Gastrocnemius medialis (tissue), 4 donors: ENCODE data around the gene GPR146. TPM values are rescaled to one million over a fixed set of nuclear protein-coding genes. Genes with fewer than 3 reads are reported as not detected.

Experiments used
- ATAC-seq, 2 donors: fragments of 150-250 bp; one replicate each; pipeline ENCODE4 v1.9.1; 2016
- DNase-seq, 2 donors: peaks; one replicate each; pipeline ENCODE4 v3.0.0-alpha.2; 2019
- H3K27ac ChIP-seq, 4 donors: fragments of 200-600 bp; sonication (generic); 1 replicate in 1 of 4; 2 replicates in 3 of 4; pipeline ENCODE4 v1.5.1; 2016 to 2018; ENCODE audit warnings: mild to moderate bottlenecking in 2 of 4, moderate library complexity in 1 of 4
- H3K27me3 ChIP-seq, 3 donors: fragments of 200-600 bp; sonication (generic) in 2 of 3; 1 replicate in 1 of 3; 2 replicates in 2 of 3; pipeline versions ENCODE4 v1.5.1 to v1.6.0; 2016 to 2019; ENCODE audit warnings: mild to moderate bottlenecking in 1 of 3, moderate library complexity in 1 of 3
- H3K36me3 ChIP-seq, 2 donors: fragments of 200-600 bp; sonication (generic) in 1 of 2; one replicate each; pipeline ENCODE4 v1.5.1; 2017 to 2018
- H3K4me1 ChIP-seq, 2 donors: fragments of 200-600 bp; sonication (generic) in 1 of 2; one replicate each; pipeline ENCODE4 v1.5.1; 2016 to 2017; ENCODE audit warnings: mild to moderate bottlenecking in 2 of 2
- H3K4me3 ChIP-seq, 4 donors: fragments of 200-600 bp; sonication (generic) in 3 of 4; 1 replicate in 1 of 4; 2 replicates in 3 of 4; pipeline ENCODE4 v1.5.1; 2016 to 2019; ENCODE audit warnings: mild to moderate bottlenecking in 2 of 4
- H3K9me3 ChIP-seq, 3 donors: fragments of 200-600 bp; sonication (generic) in 2 of 3; 1 replicate in 1 of 3; 2 replicates in 2 of 3; pipeline ENCODE4 v1.5.1; 2016 to 2019
- CTCF ChIP-seq, 5 experiments: fragments of 450-650 bp in 3 of 5; fragments of 200-600 bp in 2 of 5; sonication (generic) in 2 of 5; IDR thresholded peaks in 4 of 5; conservative IDR thresholded peaks in 1 of 5; 1 replicate in 4 of 5; 2 replicates in 1 of 5; pipeline ENCODE4 v1.5.1; 2016 to 2019; ENCODE audit warnings: antibody characterized with exemption in 5 of 5, mild to moderate bottlenecking in 3 of 5, moderate library complexity in 3 of 5
- POLR2A ChIP-seq, 2 donors: fragments of 450-650 bp; IDR thresholded peaks; one replicate each; pipeline ENCODE4 v1.6.1; 2017; ENCODE audit warnings: antibody characterized with exemption in 2 of 2, mild to moderate bottlenecking in 2 of 2, moderate library complexity in 2 of 2
- in situ Hi-C, 4 donors: fragments of 200-750 bp; cut with MboI; loops; one replicate each; pipeline versions ENCODE4 v1.15.0 to v1.8.0; 2017; ENCODE audit warnings: low sequenced_read_pairs in 4 of 4
- intact Hi-C: fragments of 100-400 bp; cut with DNase I; formaldehyde crosslinking; loops from one replicate; pipeline ENCODE4 v1.15.1; 2023; ENCODE audit warnings: low total_unique reads
- total RNA-seq, 4 donors: library from RNA; depleted of rRNA; stranded (reverse); fragments of >200 nt; gene quantifications; one replicate each; pipeline versions ENCODE4 v1.1.0 to v1.2.3, GENCODE V29; 2016

The GPR146 gene
- total RNA-seq, 4 donors from 2014 or later = 23.3 to 43.8 (median 29.5) TPM

GRCh38 chr7:1104516-1105179 lies 60.3 kb downstream of the GPR146 start:
- Histone ChIP-seq H3K4me1 (peaks cover 11 to 28% of the 10 kb centered on the region in 2 donors), H3K4me3 (no peak overlapping the region), H3K9me3 (no peaks in the 10 kb centered on the region), H3K27me3 (no peaks in the 10 kb centered on the region), H3K27ac (peak overlapping the region; percentile 11 to 46 (median 41)), H3K36me3 (no peaks in the 10 kb centered on the region)
- ATAC-seq (no peak), DNase-seq (no peak)
- intact Hi-C loops = no loop called here
- TF ChIP-seq CTCF (IDR thresholded peaks at IDR 0.05 in 4 of 5, conservative IDR thresholded peaks at IDR 0.05 in 1 of 5) = no peak
- no peak for TF ChIP-seq POLR2A (IDR thresholded peaks at IDR 0.05)
- in situ Hi-C loops = no loop called here

GRCh38 chr7:1105189-1105588 lies 60.8 kb downstream of the GPR146 start:
- Histone ChIP-seq H3K27ac (peak overlapping the region; percentile 11 to 46 (median 41)), H3K4me3 (no peak overlapping the region), H3K4me1 (peaks cover 11 to 28% of the 10 kb centered on the region in 2 donors), H3K9me3 (no peaks in the 10 kb centered on the region), H3K27me3 (no peaks in the 10 kb centered on the region), H3K36me3 (no peaks in the 10 kb centered on the region)
- in situ Hi-C loops (no loop called here), intact Hi-C loops (no loop called here)
- no peak for DNase-seq
- no peak for ATAC-seq
- no peak for TF ChIP-seq POLR2A (IDR thresholded peaks at IDR 0.05)
- no peak for TF ChIP-seq CTCF (IDR thresholded peaks at IDR 0.05 in 4 of 5, conservative IDR thresholded peaks at IDR 0.05 in 1 of 5)

- Histone ChIP-seq H3K27me3 (no peaks in the 10 kb centered on the region), H3K4me1 (peaks cover 11 to 28% of the 10 kb centered on the region in 2 donors), H3K27ac (peak overlapping the region in 3 of 4 donors; percentile 47 to 64 (median 54)), H3K4me3 (no peak overlapping the region), H3K9me3 (no peaks in the 10 kb centered on the region), H3K36me3 (no peaks in the 10 kb centered on the region)
- ATAC-seq = peak in 1 of 2 donors; percentile 59
- TF ChIP-seq CTCF (IDR thresholded peaks at IDR 0.05 in 4 of 5, conservative IDR thresholded peaks at IDR 0.05 in 1 of 5) (no peak), POLR2A (IDR thresholded peaks at IDR 0.05) (no peak)
- peak in 1 of 2 donors; percentile 41 for DNase-seq
- intact Hi-C loops (no loop called here), in situ Hi-C loops (no loop called here)
These were observed 61.9 kb downstream of the GPR146 start for GRCh38 chr7:1106063-1106792.

GRCh38 chr7:1106793-1107421 lies 62.6 kb downstream of the GPR146 start:
- H3K9me3 ChIP-seq = no peaks in the 10 kb centered on the region
- H3K36me3 ChIP-seq = no peaks in the 10 kb centered on the region
- H3K27ac ChIP-seq = peak overlapping the region in 3 of 4 donors; percentile 47 to 64 (median 54)
- no peak for DNase-seq
- intact Hi-C loops = no loop called here
- H3K4me3 ChIP-seq = no peak overlapping the region
- in situ Hi-C loops = no loop called here
- no peaks in the 10 kb centered on the region for H3K27me3 ChIP-seq
- TF ChIP-seq CTCF (IDR thresholded peaks at IDR 0.05 in 4 of 5, conservative IDR thresholded peaks at IDR 0.05 in 1 of 5) = no peak
- no peak for TF ChIP-seq POLR2A (IDR thresholded peaks at IDR 0.05)
- peaks cover 11 to 28% of the 10 kb centered on the region in 2 donors for H3K4me1 ChIP-seq
- ATAC-seq = peak in 1 of 2 donors; percentile 29
